Lower lobe of right lung (tissue), 2 donors: ENCODE results near the gene HDAC9. TPM values are rescaled to one million over a fixed set of nuclear protein-coding genes. Genes with fewer than 3 reads are reported as not detected.

Source experiments
- ATAC-seq, 2 donors: fragments of 200-7000 bp; cut with Tn5 transposase; one replicate each; pipeline ENCODE4 v1.9.1; 2020 to 2022; ENCODE audit warnings: mild to moderate bottlenecking in 2 of 2, moderate library complexity in 2 of 2
- DNase-seq: peaks from one replicate; pipeline ENCODE4 v3.0.0-alpha.2; 2020
- H3K27ac ChIP-seq: fragments of 200-600 bp; one replicate; pipeline ENCODE4 v1.8.0; 2022
- H3K27me3 ChIP-seq: fragments of 200-600 bp; one replicate; pipeline ENCODE4 v1.8.0; 2022; ENCODE audit warnings: low read depth
- H3K36me3 ChIP-seq: fragments of 200-600 bp; one replicate; pipeline ENCODE4 v1.8.0; 2022; ENCODE audit warnings: mild to moderate bottlenecking
- H3K4me1 ChIP-seq: fragments of 200-600 bp; one replicate; pipeline ENCODE4 v1.8.0; 2022
- H3K4me3 ChIP-seq: fragments of 200-600 bp; one replicate; pipeline ENCODE4 v1.8.0; 2022; ENCODE audit warnings: mild to moderate bottlenecking
- H3K9me3 ChIP-seq: fragments of 200-600 bp; one replicate; pipeline ENCODE4 v1.8.0; 2022
- intact Hi-C: fragments of 100-400 bp; cut with DNase I; formaldehyde crosslinking; loops from one replicate; pipeline ENCODE4 v1.11.0; 2022
- total RNA-seq: library from RNA; stranded (reverse); fragmentation: NEBNext Ultra II Directional; extraction: Animal tissue kit (Norgen Biotek cat#: 25700); gene quantifications from one replicate; pipeline ENCODE4 v1.2.1, GENCODE V29; 2021
- TF ChIP-seq, protein P1 (sequence below): fragments of 200-600 bp; IDR thresholded peaks from one replicate; pipeline ENCODE4 v1.8.0; 2022; ENCODE audit warnings: antibody characterized with exemption, mild to moderate bottlenecking
- donor health status: DM: no; HTN: yes; CAD: no; lungs with severe emphysema.

Gene HDAC9
- total RNA-seq, 1 donor from 2014 or later: 14.3 TPM

DNA sequence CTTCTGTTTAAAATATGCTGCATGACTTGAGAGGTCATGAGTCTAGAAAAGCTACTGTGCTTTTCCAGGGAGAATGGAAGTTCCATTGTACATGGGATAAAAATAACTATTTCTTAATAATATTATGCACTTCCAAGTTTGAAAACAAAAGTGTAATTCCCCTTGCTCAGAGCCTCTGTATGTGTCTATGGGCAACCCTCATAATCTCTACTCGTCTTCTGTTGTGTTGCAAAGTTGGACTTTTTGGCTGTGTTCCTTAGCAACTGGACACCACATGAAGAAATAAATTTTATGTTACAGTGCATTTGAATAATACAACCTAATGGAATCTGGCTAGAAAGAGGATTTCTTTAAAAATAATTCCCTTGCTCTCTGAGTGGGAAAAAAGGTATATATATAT lies 379.3 kb downstream of the HDAC9 start:
- Histone ChIP-seq H3K4me3 (no peak overlapping the region), H3K36me3 (no peaks in the 10 kb centered on the region), H3K27me3 (no peaks in the 10 kb centered on the region), H3K27ac (no peak overlapping the region), H3K4me1 (no peaks in the 10 kb centered on the region), H3K9me3 (no peaks in the 10 kb centered on the region)
- intact Hi-C loops: no loop called here
- ATAC-seq (no peak), DNase-seq (no peak)
- TF ChIP-seq, protein P1, sequence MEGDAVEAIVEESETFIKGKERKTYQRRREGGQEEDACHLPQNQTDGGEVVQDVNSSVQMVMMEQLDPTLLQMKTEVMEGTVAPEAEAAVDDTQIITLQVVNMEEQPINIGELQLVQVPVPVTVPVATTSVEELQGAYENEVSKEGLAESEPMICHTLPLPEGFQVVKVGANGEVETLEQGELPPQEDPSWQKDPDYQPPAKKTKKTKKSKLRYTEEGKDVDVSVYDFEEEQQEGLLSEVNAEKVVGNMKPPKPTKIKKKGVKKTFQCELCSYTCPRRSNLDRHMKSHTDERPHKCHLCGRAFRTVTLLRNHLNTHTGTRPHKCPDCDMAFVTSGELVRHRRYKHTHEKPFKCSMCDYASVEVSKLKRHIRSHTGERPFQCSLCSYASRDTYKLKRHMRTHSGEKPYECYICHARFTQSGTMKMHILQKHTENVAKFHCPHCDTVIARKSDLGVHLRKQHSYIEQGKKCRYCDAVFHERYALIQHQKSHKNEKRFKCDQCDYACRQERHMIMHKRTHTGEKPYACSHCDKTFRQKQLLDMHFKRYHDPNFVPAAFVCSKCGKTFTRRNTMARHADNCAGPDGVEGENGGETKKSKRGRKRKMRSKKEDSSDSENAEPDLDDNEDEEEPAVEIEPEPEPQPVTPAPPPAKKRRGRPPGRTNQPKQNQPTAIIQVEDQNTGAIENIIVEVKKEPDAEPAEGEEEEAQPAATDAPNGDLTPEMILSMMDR: no peak

DNA sequence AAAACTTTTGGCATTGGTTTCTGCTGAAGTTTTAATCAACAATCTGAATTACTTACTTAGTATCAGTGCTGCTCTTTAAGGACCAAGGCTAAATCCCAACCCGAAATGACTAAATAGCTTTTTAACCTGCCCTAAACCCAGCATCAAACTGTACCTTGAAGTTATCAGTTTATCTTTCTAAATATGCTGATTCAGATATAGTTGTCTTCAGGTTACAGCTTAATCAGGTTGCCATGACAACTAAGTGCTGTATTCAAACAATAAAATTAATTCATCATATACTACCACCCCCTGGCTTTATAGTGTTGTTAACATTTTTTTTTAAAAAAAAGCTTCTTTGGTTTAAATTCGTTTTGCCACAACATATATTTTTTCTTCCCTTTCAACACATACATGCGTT lies 382.3 kb downstream of the HDAC9 start:
- H3K4me1 ChIP-seq: no peaks in the 10 kb centered on the region

DNA sequence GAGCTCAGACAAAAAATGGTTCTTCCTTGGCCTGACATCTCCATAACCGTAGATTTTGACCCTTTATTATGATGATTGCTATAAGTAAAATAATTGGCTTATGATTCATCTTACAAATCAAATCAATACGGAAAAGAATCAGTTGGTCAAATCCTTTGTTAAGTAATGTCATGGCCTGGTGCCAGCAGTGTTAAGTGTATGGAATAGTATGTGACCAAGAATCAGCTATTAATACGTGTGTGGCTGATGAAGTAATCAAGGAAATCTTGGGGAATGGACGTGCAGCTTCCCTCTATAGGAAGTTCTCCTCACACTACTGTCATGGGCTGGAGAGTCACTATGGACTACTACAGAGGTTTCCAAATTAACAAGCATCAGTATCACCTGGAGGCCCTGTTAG lies 391.3 kb downstream of the HDAC9 start:
- ATAC-seq (no peak), DNase-seq (no peak)
- Histone ChIP-seq H3K4me3 (no peak overlapping the region), H3K9me3 (no peaks in the 10 kb centered on the region), H3K27ac (no peak overlapping the region), H3K36me3 (no peaks in the 10 kb centered on the region), H3K4me1 (no peaks in the 10 kb centered on the region), H3K27me3 (no peaks in the 10 kb centered on the region)
- TF ChIP-seq, protein P1: no peak
- intact Hi-C loops: no loop called here

More for the DNA sequence above, 382.3 kb downstream of the HDAC9 start:
- TF ChIP-seq, protein P1: no peak
- Histone ChIP-seq H3K27ac (no peak overlapping the region), H3K4me3 (no peak overlapping the region), H3K36me3 (no peaks in the 10 kb centered on the region), H3K27me3 (no peaks in the 10 kb centered on the region), H3K9me3 (no peaks in the 10 kb centered on the region)
- ATAC-seq: no peak
- intact Hi-C loops: no loop called here
- DNase-seq: no peak

DNA sequence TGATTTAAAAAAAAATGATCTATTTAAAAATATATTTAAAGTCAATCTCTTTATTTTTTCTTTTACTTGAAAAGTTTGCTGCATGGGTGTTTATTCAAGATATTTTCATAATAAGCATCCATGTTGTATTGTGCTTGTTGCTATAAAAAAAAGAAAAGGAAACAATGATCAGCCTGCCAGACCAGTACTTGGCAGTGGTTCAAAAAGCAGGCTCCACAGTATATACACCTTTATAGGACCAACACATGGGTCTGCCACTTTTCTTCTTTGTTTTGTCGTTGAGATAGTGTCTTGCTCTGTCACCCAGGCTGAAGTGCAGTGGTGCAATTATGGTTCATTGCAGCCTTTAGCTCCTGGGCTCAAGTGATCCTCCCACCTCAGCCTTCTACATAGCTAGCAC lies 393.9 kb downstream of the HDAC9 start:
- H3K36me3 ChIP-seq: no peaks in the 10 kb centered on the region
- TF ChIP-seq, protein P1: no peak
- DNase-seq (no peak), ATAC-seq (no peak)
- H3K27ac ChIP-seq: no peak overlapping the region
- intact Hi-C loops: no loop called here
- H3K4me3 ChIP-seq: no peak overlapping the region
- H3K27me3 ChIP-seq: no peaks in the 10 kb centered on the region
- no peaks in the 10 kb centered on the region for H3K4me1 ChIP-seq
- no peaks in the 10 kb centered on the region for H3K9me3 ChIP-seq

DNA sequence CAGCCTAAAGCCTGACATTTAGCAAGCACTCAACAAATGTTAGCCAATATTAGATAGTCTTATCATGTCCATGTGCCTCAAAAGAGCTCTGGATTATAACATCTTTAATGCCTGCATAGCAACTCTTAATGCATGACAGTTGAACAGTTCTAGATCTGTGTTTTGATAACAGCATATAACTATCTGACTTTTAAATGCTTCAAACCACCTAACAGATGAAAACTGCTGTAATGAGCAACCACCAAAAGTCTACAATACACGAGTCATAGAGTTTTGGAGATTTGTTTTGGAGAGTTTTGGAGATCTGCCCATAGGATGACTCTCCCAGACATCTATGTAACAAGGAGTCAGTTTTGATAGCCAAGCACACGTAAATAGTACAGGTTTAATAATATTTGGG lies 394.6 kb downstream of the HDAC9 start:
- intact Hi-C loops: no loop called here
- H3K4me1 ChIP-seq: no peaks in the 10 kb centered on the region
- DNase-seq (no peak), ATAC-seq (no peak)
- H3K27me3 ChIP-seq: no peaks in the 10 kb centered on the region
- no peaks in the 10 kb centered on the region for H3K36me3 ChIP-seq
- H3K27ac ChIP-seq: no peak overlapping the region
- no peaks in the 10 kb centered on the region for H3K9me3 ChIP-seq
- no peak overlapping the region for H3K4me3 ChIP-seq
- TF ChIP-seq, protein P1: no peak
